ACC112 (cell line): ENCODE results near the gene NCKIPSD.

ENCODE experiments used
- H2AFZ ChIP-seq: fragments of 200-600 bp; sonication (generic); one replicate; pipeline ENCODE4 v1.6.0; 2017; ENCODE audit warnings: antibody characterized with exemption, low read length; ENCODE audit not compliant: unreplicated experiment
- H3K27ac ChIP-seq: fragments of 200-600 bp; sonication (generic); 2 replicates; pipeline ENCODE4 v1.5.1; 2014; ENCODE audit warnings: low read depth, mild to moderate bottlenecking, antibody characterized with exemption, low read length, moderate library complexity
- H3K27me3 ChIP-seq: fragments of 200-600 bp; sonication (generic); 2 replicates; pipeline ENCODE4 v1.6.1; 2014; ENCODE audit warnings: mild to moderate bottlenecking, antibody characterized with exemption, low read length, moderate library complexity, mixed read lengths; ENCODE audit not compliant: insufficient read depth
- H3K36me3 ChIP-seq: fragments of 200-600 bp; sonication (generic); 2 replicates; pipeline ENCODE4 v1.6.1; 2016; ENCODE audit warnings: mild to moderate bottlenecking, antibody characterized with exemption, low read length, moderate library complexity, mixed read lengths; ENCODE audit not compliant: insufficient read depth
- H3K4me1 ChIP-seq: fragments of 200-600 bp; sonication (generic); one replicate; pipeline ENCODE4 v1.6.1; 2016; ENCODE audit warnings: low read length, mixed read lengths; ENCODE audit not compliant: insufficient read depth, unreplicated experiment, control insufficient read depth
- H3K4me3 ChIP-seq: fragments of 200-600 bp; sonication (generic); 2 replicates; pipeline ENCODE4 v1.5.1; 2014; ENCODE audit warnings: mild to moderate bottlenecking, low read depth, low read length
- H3K79me2 ChIP-seq: fragments of 200-600 bp; sonication (generic); one replicate; pipeline ENCODE4 v1.6.0; 2016; ENCODE audit warnings: low read length; ENCODE audit not compliant: control insufficient read depth, unreplicated experiment, insufficient read depth

The NCKIPSD gene

DNA sequence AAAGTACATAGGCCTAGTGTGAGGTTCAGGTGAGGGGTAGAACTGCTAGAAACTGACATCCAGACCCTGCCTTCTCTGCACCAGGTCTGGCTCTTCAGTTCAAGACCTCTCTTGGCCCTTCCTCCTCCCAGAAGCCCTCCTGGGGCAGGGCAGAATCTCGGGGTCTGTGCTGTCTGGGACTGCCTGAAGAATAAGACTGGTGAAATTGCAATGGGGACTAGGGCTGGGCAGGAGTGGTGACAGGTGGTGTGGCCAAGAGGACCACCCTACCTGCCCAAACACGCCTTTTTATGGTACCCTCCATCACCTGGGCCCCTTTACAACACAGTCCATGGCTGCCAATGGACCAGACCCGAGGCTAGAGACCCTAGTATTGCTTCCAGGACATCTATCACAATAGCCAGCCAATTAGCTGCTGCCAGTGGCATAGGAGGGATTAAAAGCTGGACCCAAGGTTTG lies 1.5 kb upstream of the NCKIPSD start:
- no peak overlapping the region for H3K4me3 ChIP-seq
- peaks cover 25% of the 10 kb centered on the region for H3K79me2 ChIP-seq
- H3K36me3 ChIP-seq, result peaks cover 11% of the 10 kb centered on the region
- H3K27ac ChIP-seq, result no peak overlapping the region
- peaks cover 17% of the 10 kb centered on the region for H3K4me1 ChIP-seq
- H2AFZ ChIP-seq, result no peak overlapping the region
- no peaks in the 10 kb centered on the region for H3K27me3 ChIP-seq

DNA sequence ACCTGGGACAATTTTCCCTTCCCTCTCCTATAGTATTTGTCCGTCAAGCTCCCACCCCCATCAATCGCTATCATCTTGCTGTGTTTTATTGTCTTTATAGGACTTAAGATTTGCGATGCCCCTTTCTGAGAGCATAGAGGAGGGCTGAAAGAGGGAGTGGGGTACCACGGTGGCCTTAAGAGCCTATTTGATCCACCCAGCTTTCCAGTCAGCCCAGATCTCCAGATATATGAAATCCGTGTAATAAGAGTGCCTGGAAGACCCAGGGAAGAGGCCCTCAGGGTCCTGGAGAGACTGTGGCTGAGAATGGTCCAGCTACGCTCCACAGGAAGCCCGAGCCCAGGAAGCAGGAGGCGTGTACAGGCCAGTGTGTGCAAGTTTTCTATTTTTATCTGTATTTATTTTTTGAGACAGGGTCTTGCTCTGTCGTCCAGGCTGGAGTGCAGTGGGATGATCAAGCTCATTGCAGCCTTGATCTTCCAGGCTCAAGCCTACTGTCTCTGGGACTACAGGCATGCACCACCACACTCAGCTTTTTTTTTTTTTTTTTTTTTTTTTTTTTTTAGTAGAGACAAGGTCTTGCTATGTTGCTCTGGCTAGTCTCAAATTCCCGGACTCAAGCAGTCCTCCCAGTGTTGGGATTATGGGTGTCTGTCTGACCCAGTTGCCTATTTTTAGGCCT lies 964 bp upstream of the NCKIPSD start:
- H3K27ac ChIP-seq, result no peak overlapping the region
- no peak overlapping the region for H2AFZ ChIP-seq
- H3K4me3 ChIP-seq, result peak overlapping the region; percentile 93; the same call in 1 of the 2 replicates
- peaks cover 11% of the 10 kb centered on the region for H3K36me3 ChIP-seq
- H3K27me3 ChIP-seq, result no peaks in the 10 kb centered on the region
- peaks cover 17% of the 10 kb centered on the region for H3K4me1 ChIP-seq
- peaks cover 25% of the 10 kb centered on the region for H3K79me2 ChIP-seq

DNA sequence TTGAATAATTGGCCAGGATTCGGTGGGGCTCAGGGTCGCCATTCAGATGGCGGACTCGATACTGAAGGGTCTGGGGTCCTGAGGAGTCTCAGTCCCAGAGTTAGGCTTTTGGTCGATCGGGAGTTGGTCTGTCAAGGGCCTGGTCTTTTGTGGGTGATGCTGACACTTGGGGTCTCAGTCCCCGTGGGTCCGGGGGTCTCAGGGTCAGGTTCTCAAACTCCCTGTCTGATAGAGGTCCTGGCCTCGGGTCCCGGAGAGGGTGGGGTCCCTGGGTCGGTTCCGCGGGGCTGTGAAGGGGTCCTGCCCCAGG lies 467 bp downstream of the NCKIPSD start:
- peak overlapping the region; percentile 93 for H3K4me3 ChIP-seq
- H2AFZ ChIP-seq, result peak overlapping the region; percentile 28
- H3K27me3 ChIP-seq, result no peaks in the 10 kb centered on the region
- H3K36me3 ChIP-seq, result peaks cover 11% of the 10 kb centered on the region; the same call in 1 of the 2 replicates
- no peak overlapping the region for H3K27ac ChIP-seq
- peaks cover 21% of the 10 kb centered on the region for H3K4me1 ChIP-seq
- H3K79me2 ChIP-seq, result peaks cover 25% of the 10 kb centered on the region

DNA sequence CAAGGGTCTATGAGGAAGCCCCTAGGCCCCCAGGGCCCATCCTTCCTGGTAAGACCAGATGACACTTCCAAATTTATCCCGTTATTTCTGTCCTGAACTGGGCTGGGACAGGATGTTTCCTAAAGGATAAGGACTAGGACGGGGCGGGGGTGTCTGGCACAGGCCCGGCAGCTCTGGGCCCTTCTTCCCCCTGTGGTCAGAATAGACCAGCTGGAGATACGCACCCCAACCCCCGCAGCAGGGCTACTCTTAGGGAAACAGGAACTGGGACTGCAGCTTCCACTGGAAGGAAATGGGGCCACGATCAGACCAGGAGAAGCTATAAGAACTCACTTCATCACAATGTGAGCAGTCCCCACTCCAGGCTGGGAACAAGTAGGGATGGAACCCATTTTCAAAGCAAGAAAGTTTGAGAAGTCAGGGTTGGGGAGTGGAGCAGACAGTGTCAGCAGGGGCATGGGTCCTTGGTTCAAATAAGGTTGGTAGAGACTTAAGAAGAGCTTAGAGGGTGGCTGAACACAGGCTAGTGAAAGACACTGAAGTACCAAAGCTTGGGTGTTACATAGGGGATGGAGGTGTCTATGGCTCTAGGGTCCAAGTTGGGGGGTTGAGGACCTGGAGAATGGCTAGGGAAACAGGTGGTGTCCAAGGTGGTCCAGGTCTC lies 1.1 kb downstream of the NCKIPSD start:
- H3K79me2 ChIP-seq, result peaks cover 25% of the 10 kb centered on the region
- H3K36me3 ChIP-seq, result peaks cover 18% of the 10 kb centered on the region; the same call in 1 of the 2 replicates
- H3K4me3 ChIP-seq, result peak overlapping the region; percentile 93
- H3K27ac ChIP-seq, result no peak overlapping the region
- H3K4me1 ChIP-seq, result peaks cover 21% of the 10 kb centered on the region
- no peak overlapping the region for H2AFZ ChIP-seq
- no peaks in the 10 kb centered on the region for H3K27me3 ChIP-seq

DNA sequence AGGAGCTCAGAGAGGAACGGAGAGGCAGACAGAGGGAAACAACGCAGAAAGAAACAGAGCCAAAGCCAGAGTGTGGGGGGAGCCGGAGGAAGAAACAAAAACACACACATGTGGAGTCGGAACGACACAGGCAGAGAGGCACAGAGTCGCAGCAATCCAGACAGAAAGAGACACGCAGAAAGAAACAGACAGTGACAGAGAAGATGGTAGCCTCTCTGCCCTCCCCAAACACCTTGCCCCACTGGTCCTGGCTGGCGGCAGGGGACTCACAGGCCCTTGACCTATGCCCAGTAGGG lies 1.7 kb downstream of the NCKIPSD start:
- H2AFZ ChIP-seq, result no peak overlapping the region
- peaks cover 21% of the 10 kb centered on the region for H3K4me1 ChIP-seq
- H3K27ac ChIP-seq, result no peak overlapping the region
- no peaks in the 10 kb centered on the region for H3K27me3 ChIP-seq
- peaks cover 25% of the 10 kb centered on the region for H3K79me2 ChIP-seq
- peak overlapping the region; percentile 93 for H3K4me3 ChIP-seq
- H3K36me3 ChIP-seq, result peaks cover 20% of the 10 kb centered on the region; the same call in 1 of the 2 replicates

DNA sequence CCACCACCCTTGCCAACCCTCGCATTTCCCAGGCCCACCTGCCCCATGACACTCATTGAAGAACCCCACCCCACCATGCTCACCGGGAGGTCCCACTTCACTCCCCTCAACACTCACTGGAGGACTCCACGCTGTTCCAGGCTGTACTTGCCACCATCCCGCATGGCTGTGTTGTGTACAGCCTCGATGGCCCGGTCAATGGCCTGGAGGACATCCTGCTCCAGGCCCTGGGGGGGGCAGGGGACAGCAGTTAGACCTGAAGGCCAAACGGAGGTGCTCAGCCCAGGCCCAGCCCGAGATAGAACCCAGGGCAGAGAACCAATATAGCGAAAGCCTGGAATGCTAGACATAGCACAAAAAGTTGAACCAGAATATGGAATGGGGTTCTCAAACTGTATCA lies 2.9 kb downstream of the NCKIPSD start:
- H3K27me3 ChIP-seq, result no peaks in the 10 kb centered on the region
- peaks cover 16% of the 10 kb centered on the region; the same call in 1 of the 2 replicates for H3K36me3 ChIP-seq
- H2AFZ ChIP-seq, result no peak overlapping the region
- peaks cover 25% of the 10 kb centered on the region for H3K79me2 ChIP-seq
- H3K27ac ChIP-seq, result no peak overlapping the region
- no peak overlapping the region for H3K4me3 ChIP-seq
- H3K4me1 ChIP-seq, result peaks cover 21% of the 10 kb centered on the region

DNA sequence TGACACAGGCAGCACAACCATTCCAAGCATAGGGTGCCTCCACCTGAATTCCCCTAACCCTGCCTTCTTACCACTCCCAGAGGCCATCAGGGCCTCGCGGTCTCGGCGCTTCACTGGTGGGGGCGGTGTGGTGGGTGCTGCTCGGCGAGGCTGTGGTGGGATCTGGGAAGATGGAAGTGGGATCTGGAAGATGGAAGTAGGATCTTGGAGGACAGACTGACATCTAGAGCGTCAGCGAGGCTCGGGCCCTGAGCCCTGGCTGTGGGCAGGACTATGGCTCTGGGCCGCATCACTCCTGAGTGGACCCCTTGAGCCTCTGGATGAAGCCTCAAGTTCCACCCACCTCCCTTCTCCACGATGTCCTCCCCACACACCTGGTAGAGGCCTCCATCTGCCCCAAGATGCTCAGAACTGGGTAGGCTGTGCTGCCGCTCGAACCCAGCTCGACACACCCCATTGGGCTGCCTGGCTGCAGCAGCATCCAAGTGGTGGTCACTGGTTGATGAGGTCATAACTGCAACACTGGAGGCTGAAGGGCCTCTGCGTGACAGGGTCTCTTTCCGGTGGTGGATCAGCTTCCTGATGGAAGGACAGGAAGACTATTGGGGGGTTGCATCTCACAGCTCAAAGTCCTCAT lies 3.6 kb downstream of the NCKIPSD start:
- no peak overlapping the region for H3K27ac ChIP-seq
- H3K4me1 ChIP-seq, result peaks cover 21% of the 10 kb centered on the region
- H3K79me2 ChIP-seq, result peaks cover 25% of the 10 kb centered on the region
- peaks cover 16% of the 10 kb centered on the region; the same call in 1 of the 2 replicates for H3K36me3 ChIP-seq
- H3K27me3 ChIP-seq, result no peaks in the 10 kb centered on the region
- no peak overlapping the region for H2AFZ ChIP-seq
- H3K4me3 ChIP-seq, result no peak overlapping the region

DNA sequence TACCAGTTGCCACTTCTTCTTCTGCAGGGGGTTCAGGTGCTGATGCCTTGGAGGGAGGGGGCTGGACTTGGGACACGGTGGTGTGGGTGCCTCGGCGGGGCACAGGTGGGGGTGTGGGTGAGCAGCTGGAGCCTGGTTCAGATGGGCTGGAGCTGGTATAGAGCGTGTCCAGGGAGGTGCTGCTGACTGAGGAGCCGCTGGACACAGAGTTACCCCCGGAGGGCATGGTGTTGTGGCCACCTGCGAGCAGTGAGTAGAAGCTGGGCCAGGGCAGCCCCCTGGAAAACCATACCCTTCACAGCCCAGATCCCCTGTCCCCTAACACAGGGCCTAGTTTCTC lies 4.2 kb downstream of the NCKIPSD start:
- no peaks in the 10 kb centered on the region for H3K27me3 ChIP-seq
- H3K36me3 ChIP-seq, result peaks cover 16% of the 10 kb centered on the region; the same call in 1 of the 2 replicates
- no peak overlapping the region for H3K27ac ChIP-seq
- no peak overlapping the region for H2AFZ ChIP-seq
- H3K4me1 ChIP-seq, result peaks cover 21% of the 10 kb centered on the region
- no peak overlapping the region for H3K4me3 ChIP-seq
- H3K79me2 ChIP-seq, result peaks cover 25% of the 10 kb centered on the region

DNA sequence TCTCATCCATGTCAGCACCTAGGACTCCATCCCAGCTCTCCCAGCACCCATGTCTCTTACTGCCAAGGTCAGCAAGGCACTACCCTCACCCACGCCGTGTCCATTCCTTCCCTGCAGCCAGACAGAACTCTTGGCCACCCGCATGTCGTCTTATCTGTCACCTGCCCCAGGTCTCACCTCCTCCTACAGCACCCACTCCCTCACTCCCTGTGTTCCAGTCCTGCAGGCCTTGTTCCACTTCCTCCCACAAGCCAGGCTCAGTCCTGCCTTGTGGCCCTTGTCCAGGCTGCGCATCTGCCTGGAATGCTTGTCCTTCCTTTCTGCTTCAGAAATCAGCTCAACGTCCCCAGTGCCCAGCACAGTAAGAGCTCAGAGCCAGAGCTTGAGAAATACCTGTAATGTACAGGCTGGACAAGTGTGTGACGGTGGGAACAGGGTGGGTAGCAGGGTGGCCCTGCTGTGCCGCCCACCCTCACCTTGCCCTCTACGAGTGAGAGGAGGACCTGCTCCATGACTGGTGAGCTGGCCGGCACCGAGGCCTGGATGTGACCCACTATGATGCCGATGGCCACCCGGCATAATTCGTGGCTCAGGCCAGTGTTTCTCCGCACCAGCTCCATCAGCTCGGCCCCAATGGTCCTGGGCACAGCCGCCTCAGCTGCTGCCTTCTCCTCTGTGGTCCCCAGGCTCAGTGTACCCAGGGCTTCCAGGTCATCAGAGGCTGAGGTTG lies 4.7 kb downstream of the NCKIPSD start:
- Histone ChIP-seq H3K4me1 (peaks cover 21% of the 10 kb centered on the region), H3K4me3 (no peak overlapping the region), H3K27ac (no peak overlapping the region), H2AFZ (no peak overlapping the region), H3K27me3 (no peaks in the 10 kb centered on the region), H3K79me2 (peaks cover 25% of the 10 kb centered on the region), H3K36me3 (peaks cover 16% of the 10 kb centered on the region; the same call in 1 of the 2 replicates)

DNA sequence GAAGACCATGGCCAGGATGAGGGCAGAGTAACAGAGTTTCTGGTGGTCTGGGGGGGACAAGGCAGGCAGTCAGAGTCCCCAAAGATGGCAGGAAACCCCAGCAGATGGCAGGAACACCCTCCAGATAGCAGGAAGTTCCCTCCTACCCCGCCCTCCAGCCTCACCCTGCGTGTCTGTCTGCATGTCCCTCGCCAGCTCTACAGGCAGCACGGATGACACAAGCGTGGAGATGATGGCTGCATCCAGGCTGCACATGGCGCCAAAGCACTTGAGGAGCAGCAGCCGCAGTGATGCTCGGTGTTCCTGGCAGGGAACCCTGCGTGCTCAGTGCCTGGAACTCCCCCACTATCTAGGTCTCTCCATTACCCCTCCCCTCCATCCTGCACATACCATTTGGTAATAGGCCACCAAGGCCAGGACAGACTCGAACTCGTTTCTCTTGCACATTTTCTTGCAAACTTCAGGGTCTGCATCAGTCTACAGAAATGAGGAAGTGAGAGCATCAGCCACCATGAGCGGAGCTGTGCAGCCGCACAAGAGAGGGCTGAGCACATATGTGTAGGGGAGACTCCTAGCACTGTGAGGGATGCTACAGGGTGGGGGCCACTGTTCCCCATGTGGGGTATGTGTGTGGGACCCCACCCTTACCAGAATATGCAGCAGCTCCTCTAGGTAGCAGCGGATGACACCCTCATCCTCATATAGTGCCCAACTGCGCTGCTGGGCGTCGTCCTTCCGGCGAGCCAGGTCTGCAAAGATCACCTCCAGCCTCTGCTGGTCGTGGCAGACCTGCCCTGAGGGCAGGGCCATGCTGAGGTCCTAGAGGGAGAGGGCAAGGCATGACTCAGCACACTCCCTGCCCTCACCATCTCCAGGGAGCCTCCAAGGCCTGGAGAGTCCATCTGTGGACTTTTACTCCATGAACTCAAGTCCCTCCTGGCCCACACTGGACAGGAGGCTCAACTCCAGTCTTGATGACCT lies 6.0 kb downstream of the NCKIPSD start:
- H3K36me3 ChIP-seq, result peaks cover 16% of the 10 kb centered on the region; the same call in 1 of the 2 replicates
- H2AFZ ChIP-seq, result no peak overlapping the region
- H3K27ac ChIP-seq, result no peak overlapping the region
- peaks cover 21% of the 10 kb centered on the region for H3K4me1 ChIP-seq
- no peaks in the 10 kb centered on the region for H3K27me3 ChIP-seq
- peaks cover 17% of the 10 kb centered on the region for H3K79me2 ChIP-seq
- H3K4me3 ChIP-seq, result no peak overlapping the region
